ENCODE measurements around the gene BEST3.
A peak's percentile ranks its signal among the peaks of the same experiment; 100 is the strongest.
"Not testable (repeated sequence)": the region's sequence is repeated elsewhere in the genome, so short reads cannot be mapped to it uniquely, and the experiment has no call there.

Gene BEST3

GRCh38 chr12:69648476-69648875 is 50.6 kb downstream of the BEST3 start:
- DNase-seq (ENCODE audit: low spot score), result no peak

- DNase-seq (ENCODE audit: low spot score), result no peak
Observed at GRCh38 chr12:69647178-69647577, 51.9 kb downstream of the BEST3 start.

- no peak for DNase-seq (ENCODE audit: low spot score)
Observed at GRCh38 chr12:69645031-69645430, 54.1 kb downstream of the BEST3 start.

- no peak for DNase-seq (ENCODE audit: low spot score)
Observed at GRCh38 chr12:69644511-69644910, 54.6 kb downstream of the BEST3 start.

GRCh38 chr12:69642531-69642930 is 56.6 kb downstream of the BEST3 start:
- no peak for DNase-seq (ENCODE audit: low spot score)

GRCh38 chr12:69641546-69641945 is 57.6 kb downstream of the BEST3 start:
- DNase-seq (ENCODE audit: low spot score), result no peak

- DNase-seq (ENCODE audit: low spot score), result peak; percentile 56
Observed at GRCh38 chr12:69639400-69640016, 59.6 kb downstream of the BEST3 start.

GRCh38 chr12:69633061-69633460 is 66.0 kb downstream of the BEST3 start:
- no peak for DNase-seq (ENCODE audit: low spot score)

- no peak for DNase-seq (ENCODE audit: low spot score)
Observed at GRCh38 chr12:69630191-69630590, 68.9 kb downstream of the BEST3 start.

GRCh38 chr12:69627501-69627900 is 71.6 kb downstream of the BEST3 start:
- no peak for DNase-seq (ENCODE audit: low spot score)

- DNase-seq (ENCODE audit: low spot score), result no peak
Observed at GRCh38 chr12:69623970-69624369, 75.1 kb downstream of the BEST3 start.

- DNase-seq (ENCODE audit: low spot score), result no peak
Observed at GRCh38 chr12:69621551-69621950, 77.6 kb downstream of the BEST3 start.

GRCh38 chr12:69620921-69621320 is 78.2 kb downstream of the BEST3 start:
- no peak for DNase-seq (ENCODE audit: low spot score)

GRCh38 chr12:69620077-69620476 is 79.0 kb downstream of the BEST3 start:
- no peak for DNase-seq (ENCODE audit: low spot score)

- no peak for DNase-seq (ENCODE audit: low spot score)
Observed at GRCh38 chr12:69619050-69619449, 80.1 kb downstream of the BEST3 start.

- no peak for DNase-seq (ENCODE audit: low spot score)
Observed at GRCh38 chr12:69616025-69616424, 83.1 kb downstream of the BEST3 start.

GRCh38 chr12:69613351-69613750 is 85.8 kb downstream of the BEST3 start:
- no peak for DNase-seq (ENCODE audit: low spot score)

- DNase-seq (ENCODE audit: low spot score), result no peak
Observed at GRCh38 chr12:69610729-69611128, 88.4 kb downstream of the BEST3 start, which contains the start of gene LRRC10. TSS of gene LRRC10 (minus strand) at chr12:69610907. CDS start at chr12:69610838, 69 bp downstream.

- no peak for DNase-seq (ENCODE audit: low spot score)
Observed at GRCh38 chr12:69610126-69610525, 89.0 kb downstream of the BEST3 start.

GRCh38 chr12:69608114-69608513 is 91.0 kb downstream of the BEST3 start:
- DNase-seq (ENCODE audit: low spot score), result peak; percentile 21

GRCh38 chr12:69604275-69604674 is 94.8 kb downstream of the BEST3 start:
- not testable (repeated sequence) for DNase-seq (ENCODE audit: low spot score)

Data from kidney capillary endothelial cell (primary cell).